ENCODE data around the gene PARD6B. TPM values are rescaled to one million over a fixed set of nuclear protein-coding genes. Genes with fewer than 3 reads are reported as not detected.
A peak's percentile ranks its signal among the peaks of the same experiment; 100 is the strongest.

PARD6B gene
- total RNA-seq, 4 donors from 2014 or later: 0.72 to 15.3 (median 2.3) TPM

DNA sequence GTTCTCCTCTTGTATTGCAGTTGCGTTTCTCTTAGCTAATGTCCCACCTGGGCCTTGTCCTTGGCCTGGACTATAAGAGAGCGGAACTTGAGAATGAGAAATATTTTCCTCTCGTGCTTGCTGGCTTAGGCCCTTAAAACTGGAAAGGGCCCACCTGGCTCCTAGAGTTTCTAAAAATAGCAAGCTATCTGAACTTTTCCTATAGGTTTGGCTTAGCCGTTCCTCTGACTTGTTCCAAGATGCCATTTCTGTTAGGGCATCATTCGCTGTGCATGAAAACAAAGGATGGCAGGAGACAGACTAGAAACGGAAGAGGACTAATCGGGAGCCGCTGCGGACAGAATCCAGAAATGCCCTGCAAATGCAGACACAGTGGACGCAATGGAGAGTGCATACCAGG lies 44.6 kb upstream of the PARD6B start:
- intact Hi-C loops (cut with DNase I; ENCODE audit: low total_unique reads) (no loop called here), in situ Hi-C loops (cut with MboI; ENCODE audit: low sequenced_read_pairs in 4 of 4) (no loop called here)
- Histone ChIP-seq H3K9me3 (no peaks in the 10 kb centered on the region), H3K27me3 (no peaks in the 10 kb centered on the region), H3K36me3 (no peaks in the 10 kb centered on the region), H3K4me3 (no peak overlapping the region), H3K27ac (peak overlapping the region; percentile 16 to 39 (median 27)), H3K4me1 (peaks cover 7 to 12% of the 10 kb centered on the region in 2 donors)
- no peak for DNase-seq
- ATAC-seq: peak in 1 of 2 donors; percentile 48
- no peak for TF ChIP-seq POLR2A (IDR thresholded peaks at IDR 0.05)
- TF ChIP-seq, protein P1, sequence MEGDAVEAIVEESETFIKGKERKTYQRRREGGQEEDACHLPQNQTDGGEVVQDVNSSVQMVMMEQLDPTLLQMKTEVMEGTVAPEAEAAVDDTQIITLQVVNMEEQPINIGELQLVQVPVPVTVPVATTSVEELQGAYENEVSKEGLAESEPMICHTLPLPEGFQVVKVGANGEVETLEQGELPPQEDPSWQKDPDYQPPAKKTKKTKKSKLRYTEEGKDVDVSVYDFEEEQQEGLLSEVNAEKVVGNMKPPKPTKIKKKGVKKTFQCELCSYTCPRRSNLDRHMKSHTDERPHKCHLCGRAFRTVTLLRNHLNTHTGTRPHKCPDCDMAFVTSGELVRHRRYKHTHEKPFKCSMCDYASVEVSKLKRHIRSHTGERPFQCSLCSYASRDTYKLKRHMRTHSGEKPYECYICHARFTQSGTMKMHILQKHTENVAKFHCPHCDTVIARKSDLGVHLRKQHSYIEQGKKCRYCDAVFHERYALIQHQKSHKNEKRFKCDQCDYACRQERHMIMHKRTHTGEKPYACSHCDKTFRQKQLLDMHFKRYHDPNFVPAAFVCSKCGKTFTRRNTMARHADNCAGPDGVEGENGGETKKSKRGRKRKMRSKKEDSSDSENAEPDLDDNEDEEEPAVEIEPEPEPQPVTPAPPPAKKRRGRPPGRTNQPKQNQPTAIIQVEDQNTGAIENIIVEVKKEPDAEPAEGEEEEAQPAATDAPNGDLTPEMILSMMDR (IDR thresholded peaks at IDR 0.05 in 4 of 5, conservative IDR thresholded peaks at IDR 0.05 in 1 of 5): no peak

DNA sequence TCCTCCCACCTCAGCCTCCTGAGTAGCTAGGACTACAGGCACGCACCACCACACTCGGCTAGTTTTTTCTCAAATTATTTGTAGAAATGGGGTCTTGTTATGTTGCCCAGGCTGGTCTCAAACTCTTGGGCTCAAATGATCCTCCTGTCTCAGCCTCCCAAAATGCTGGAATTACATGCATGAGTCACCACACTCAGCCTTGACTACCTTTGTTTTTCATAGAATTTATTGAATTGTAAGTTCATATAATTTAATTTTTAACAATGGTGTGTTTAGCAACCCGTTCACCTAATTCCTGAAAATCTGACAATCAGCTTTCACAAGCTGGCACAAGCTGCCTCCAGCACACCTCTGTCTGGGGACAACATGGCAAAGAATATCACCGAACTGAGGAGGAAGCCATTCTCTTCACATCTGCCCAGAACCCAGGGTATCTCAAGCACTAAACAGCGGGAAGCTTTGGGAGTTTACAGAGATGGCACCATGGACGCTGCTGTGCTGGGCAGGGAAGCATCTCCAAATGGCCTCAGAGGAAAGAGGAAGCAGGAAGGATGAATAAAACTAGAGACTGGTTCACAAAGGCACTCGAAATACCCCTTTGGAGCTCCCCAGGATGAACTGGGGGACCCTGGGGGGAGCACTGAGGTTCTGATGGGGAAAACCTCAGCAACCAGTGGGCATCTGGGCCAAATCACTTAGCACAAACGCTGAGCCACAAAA lies 43.0 kb upstream of the PARD6B start:
- no peak for ATAC-seq
- no peak for DNase-seq
- in situ Hi-C loops (cut with MboI; ENCODE audit: low sequenced_read_pairs in 4 of 4): no loop called here
- H3K4me3 ChIP-seq: peak overlapping the region in 1 of 4 donors; percentile 53
- H3K9me3 ChIP-seq: no peaks in the 10 kb centered on the region
- intact Hi-C loops (cut with DNase I; ENCODE audit: low total_unique reads): no loop called here
- no peaks in the 10 kb centered on the region for H3K36me3 ChIP-seq
- H3K4me1 ChIP-seq: peaks cover 7 to 12% of the 10 kb centered on the region in 2 donors
- H3K27me3 ChIP-seq: no peaks in the 10 kb centered on the region
- TF ChIP-seq, protein P1 (IDR thresholded peaks at IDR 0.05 in 4 of 5, conservative IDR thresholded peaks at IDR 0.05 in 1 of 5): no peak
- TF ChIP-seq POLR2A (IDR thresholded peaks at IDR 0.05): no peak
- H3K27ac ChIP-seq: peak overlapping the region; percentile 9 to 73 (median 38)

DNA sequence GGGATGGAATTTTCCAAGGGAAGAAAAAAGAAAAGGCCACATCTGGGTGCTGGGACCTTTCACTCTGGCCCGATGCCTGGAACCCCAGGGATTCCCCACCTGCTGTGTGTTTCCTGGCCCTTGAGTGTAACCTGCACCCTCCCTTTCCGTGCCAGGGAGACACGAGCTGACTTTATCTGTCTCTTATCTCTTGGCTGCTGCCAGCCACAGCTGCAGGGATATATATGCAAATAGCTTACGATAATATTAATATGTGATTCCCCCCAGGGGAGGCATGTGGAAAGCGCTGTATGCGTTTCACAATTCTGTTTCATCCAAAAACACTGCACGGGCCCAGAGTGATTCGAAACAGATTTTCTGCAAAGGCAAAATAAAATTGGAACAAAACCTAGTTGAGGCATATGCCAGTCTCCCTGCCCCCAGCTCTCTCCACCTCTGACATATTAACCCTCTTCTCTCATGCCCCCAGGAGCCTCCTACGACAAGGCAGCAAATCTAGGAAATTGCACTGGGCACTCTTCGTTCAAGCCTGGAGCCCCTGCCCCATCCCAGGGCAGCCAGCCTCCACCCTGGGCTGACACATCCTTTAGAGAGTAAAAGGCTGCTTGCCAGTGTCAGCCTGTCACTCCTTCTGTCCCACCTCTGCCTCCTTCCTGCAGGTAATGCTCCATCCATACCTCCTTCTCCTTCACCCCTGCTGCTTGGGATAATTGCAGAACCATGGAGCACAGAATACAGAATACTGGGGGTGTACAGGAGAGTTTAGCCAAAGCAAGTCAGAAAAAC lies 41.3 kb upstream of the PARD6B start:
- peak overlapping the region; percentile 51 to 57 (median 52) for H3K4me3 ChIP-seq
- no peaks in the 10 kb centered on the region for H3K36me3 ChIP-seq
- no peaks in the 10 kb centered on the region for H3K27me3 ChIP-seq
- intact Hi-C loops (cut with DNase I; ENCODE audit: low total_unique reads) (no loop called here), in situ Hi-C loops (cut with MboI; ENCODE audit: low sequenced_read_pairs in 4 of 4) (no loop called here)
- peak overlapping the region; percentile 49 to 78 (median 74) for H3K27ac ChIP-seq
- no peak for TF ChIP-seq POLR2A (IDR thresholded peaks at IDR 0.05)
- TF ChIP-seq, protein P1 (IDR thresholded peaks at IDR 0.05 in 4 of 5, conservative IDR thresholded peaks at IDR 0.05 in 1 of 5): no peak
- ATAC-seq: no peak
- peak in 1 of 2 donors; percentile 25 for DNase-seq
- no peaks in the 10 kb centered on the region for H3K9me3 ChIP-seq
- peaks cover 12 to 13% of the 10 kb centered on the region in 2 donors for H3K4me1 ChIP-seq

DNA sequence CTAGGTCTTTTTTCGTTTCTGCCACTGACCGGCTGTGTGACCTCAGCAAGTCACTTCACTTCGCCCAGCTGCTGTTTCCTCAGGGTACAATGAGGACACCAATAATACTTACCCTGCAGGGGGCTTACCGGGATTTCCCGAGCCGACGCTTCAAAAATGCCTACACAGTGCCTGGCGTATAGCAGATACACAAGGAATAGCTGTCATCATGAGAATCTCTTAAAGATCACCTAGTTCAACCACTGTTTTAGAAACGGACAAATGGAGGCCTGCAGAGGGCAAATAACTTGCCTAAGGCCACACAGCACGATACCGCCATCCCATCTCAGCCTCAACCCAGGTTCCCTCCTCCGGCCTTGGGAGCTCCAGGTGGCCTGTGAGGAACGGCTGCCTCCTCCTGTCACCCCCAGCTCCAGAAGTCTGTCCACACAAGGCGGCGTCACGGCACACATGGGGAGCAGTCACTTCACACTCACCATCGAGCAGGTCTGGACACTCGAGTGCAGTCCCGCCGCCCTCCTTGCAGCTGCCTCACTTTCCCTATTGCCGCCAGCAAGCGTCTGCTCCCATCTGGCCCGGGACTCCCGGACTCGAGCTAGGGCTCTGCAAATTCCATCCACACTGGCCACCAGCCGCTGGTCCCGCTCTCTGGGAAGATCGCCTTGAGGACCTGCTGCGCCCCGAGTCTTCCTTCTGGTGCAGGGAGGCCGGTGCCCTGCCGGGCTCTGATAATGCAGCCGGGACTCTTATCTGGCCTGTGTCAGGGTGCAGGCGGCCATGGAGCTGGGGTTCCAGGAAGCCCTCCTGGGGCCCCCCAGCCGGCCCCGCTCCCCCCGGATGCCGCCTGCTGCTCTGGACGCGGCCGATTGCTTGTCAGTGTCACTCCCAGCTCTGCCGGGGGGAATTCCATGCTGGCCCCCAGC lies 40.5 kb upstream of the PARD6B start, which contains the start of gene RIPOR3:
TSS of gene RIPOR3 (minus strand) at position 893 of the 923 bp plus-strand sequence. CDS start at position 479, 414 bp downstream.
- in situ Hi-C loops (cut with MboI; ENCODE audit: low sequenced_read_pairs in 4 of 4) (no loop called here), intact Hi-C loops (cut with DNase I; ENCODE audit: low total_unique reads) (no loop called here)
- peaks cover 12 to 17% of the 10 kb centered on the region in 2 donors for H3K4me1 ChIP-seq
- H3K9me3 ChIP-seq: no peaks in the 10 kb centered on the region
- ATAC-seq: peak; percentile 13 to 30
- TF ChIP-seq POLR2A (IDR thresholded peaks at IDR 0.05): peak in 1 of 2 donors; percentile 9
- TF ChIP-seq, protein P1 (IDR thresholded peaks at IDR 0.05 in 4 of 5, conservative IDR thresholded peaks at IDR 0.05 in 1 of 5): no peak
- DNase-seq: peak; percentile 20 to 25
- peak within 1 kb of the TSS; percentile 51 to 57 (median 52) for H3K4me3 ChIP-seq
- H3K27ac ChIP-seq: peak within 1 kb of the TSS; percentile 49 to 78 (median 74)
- H3K27me3 ChIP-seq: no peaks in the 10 kb centered on the region
- H3K36me3 ChIP-seq: no peaks in the 10 kb centered on the region

All from gastrocnemius medialis (tissue), 4 donors.